Cardiac fibroblast (primary cell): ENCODE results near the gene KCNH6.

Experiments
- DNase-seq, 2 donors: peaks; one replicate each; pipeline versions ENCODE4 v3.0.0 to v3.0.0-alpha.2; 2010; ENCODE audit warnings: low read depth in 2 of 2
- H3K4me3 ChIP-seq, 2 donors: replicated peaks in 1 of 2; 1 replicate in 1 of 2; 2 replicates in 1 of 2; pipeline ENCODE4 v1.5.1; 2011; ENCODE audit warnings: low read depth in 2 of 2, low read length in 2 of 2, mild to moderate bottlenecking in 2 of 2, moderate library complexity in 1 of 2
- CTCF ChIP-seq: IDR thresholded peaks from one replicate; pipeline ENCODE4 v1.5.1; 2011; ENCODE audit warnings: low read depth, mild to moderate bottlenecking, low read length, inconsistent platforms

KCNH6 gene

GRCh38 chr17:63533433-63534077 lies 10.4 kb downstream of the KCNH6 start:
- TF ChIP-seq CTCF, result no peak
- no peak for DNase-seq
- H3K4me3 ChIP-seq, result no peak overlapping the region

- no peak overlapping the region for H3K4me3 ChIP-seq
- DNase-seq, result no peak
- TF ChIP-seq CTCF, result no peak
Measured at GRCh38 chr17:63534078-63534570, 11.0 kb downstream of the KCNH6 start.

GRCh38 chr17:63534816-63535455 lies 11.8 kb downstream of the KCNH6 start:
- DNase-seq, result no peak
- no peak overlapping the region for H3K4me3 ChIP-seq
- no peak for TF ChIP-seq CTCF

GRCh38 chr17:63535640-63536039 lies 12.5 kb downstream of the KCNH6 start:
- no peak for TF ChIP-seq CTCF
- DNase-seq, result no peak
- H3K4me3 ChIP-seq, result no peak overlapping the region

GRCh38 chr17:63537001-63537400 lies 13.8 kb downstream of the KCNH6 start:
- H3K4me3 ChIP-seq, result no peak overlapping the region
- TF ChIP-seq CTCF, result no peak
- no peak for DNase-seq

GRCh38 chr17:63537991-63538692 lies 15.0 kb downstream of the KCNH6 start:
- H3K4me3 ChIP-seq, result no peak overlapping the region
- DNase-seq, result no peak

More at GRCh38 chr17:63537991-63538692, 15.0 kb downstream of the KCNH6 start:
- no peak for TF ChIP-seq CTCF
